Vagina (tissue), 2 donors: ENCODE data around the gene CXCL9.

Experiments
- POLR2A ChIP-seq, 2 donors: fragments of 450-650 bp; IDR thresholded peaks; one replicate each; pipeline ENCODE4 v1.6.1; 2017; ENCODE audit warnings: antibody characterized with exemption in 2 of 2, mild to moderate bottlenecking in 2 of 2, moderate library complexity in 2 of 2
- TF ChIP-seq, protein P1 (sequence below), 3 experiments: fragments of 450-650 bp in 2 of 3; fragments of 200-600 bp in 1 of 3; sonication (generic) in 1 of 3; IDR thresholded peaks; one replicate each; pipeline ENCODE4 v1.5.1; 2017 to 2019; ENCODE audit warnings: antibody characterized with exemption in 3 of 3, mild to moderate bottlenecking in 2 of 3, moderate library complexity in 2 of 3

GRCh38 chr4:76002176-76002575 is 5.1 kb downstream of the CXCL9 start:
- TF ChIP-seq, protein P1, sequence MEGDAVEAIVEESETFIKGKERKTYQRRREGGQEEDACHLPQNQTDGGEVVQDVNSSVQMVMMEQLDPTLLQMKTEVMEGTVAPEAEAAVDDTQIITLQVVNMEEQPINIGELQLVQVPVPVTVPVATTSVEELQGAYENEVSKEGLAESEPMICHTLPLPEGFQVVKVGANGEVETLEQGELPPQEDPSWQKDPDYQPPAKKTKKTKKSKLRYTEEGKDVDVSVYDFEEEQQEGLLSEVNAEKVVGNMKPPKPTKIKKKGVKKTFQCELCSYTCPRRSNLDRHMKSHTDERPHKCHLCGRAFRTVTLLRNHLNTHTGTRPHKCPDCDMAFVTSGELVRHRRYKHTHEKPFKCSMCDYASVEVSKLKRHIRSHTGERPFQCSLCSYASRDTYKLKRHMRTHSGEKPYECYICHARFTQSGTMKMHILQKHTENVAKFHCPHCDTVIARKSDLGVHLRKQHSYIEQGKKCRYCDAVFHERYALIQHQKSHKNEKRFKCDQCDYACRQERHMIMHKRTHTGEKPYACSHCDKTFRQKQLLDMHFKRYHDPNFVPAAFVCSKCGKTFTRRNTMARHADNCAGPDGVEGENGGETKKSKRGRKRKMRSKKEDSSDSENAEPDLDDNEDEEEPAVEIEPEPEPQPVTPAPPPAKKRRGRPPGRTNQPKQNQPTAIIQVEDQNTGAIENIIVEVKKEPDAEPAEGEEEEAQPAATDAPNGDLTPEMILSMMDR (IDR thresholded peaks at IDR 0.05), result no peak
- no peak for TF ChIP-seq POLR2A (IDR thresholded peaks at IDR 0.05)
